Parathyroid adenoma (tissue), 2 donors: ENCODE measurements around the gene PLCD1.

Experiments used
- H2AFZ ChIP-seq: fragments of 300-600 bp; sonication (generic); one replicate; pipeline ENCODE4 v1.7.0; 2017; ENCODE audit warnings: antibody characterized with exemption, mild to moderate bottlenecking
- H3K27ac ChIP-seq: fragments of 300-600 bp; sonication (generic); one replicate; pipeline ENCODE4 v1.7.0; 2017
- H3K27me3 ChIP-seq: fragments of 300-600 bp; sonication (generic); one replicate; pipeline ENCODE4 v1.7.0; 2017; ENCODE audit warnings: low read length; ENCODE audit not compliant: control insufficient read depth, insufficient read depth
- H3K36me3 ChIP-seq: fragments of 300-600 bp; sonication (generic); one replicate; pipeline ENCODE4 v1.7.0; 2017; ENCODE audit warnings: low read length; ENCODE audit not compliant: control insufficient read depth, insufficient read depth
- H3K4me1 ChIP-seq: fragments of 300-600 bp; sonication (generic); one replicate; pipeline ENCODE4 v1.7.0; 2017; ENCODE audit warnings: control low read depth
- H3K4me2 ChIP-seq: fragments of 300-600 bp; sonication (generic); one replicate; pipeline ENCODE4 v1.7.0; 2017; ENCODE audit warnings: low read length
- H3K4me3 ChIP-seq: fragments of 300-600 bp; sonication (generic); one replicate; pipeline ENCODE4 v1.7.0; 2017; ENCODE audit warnings: low read depth, low read length
- H3K79me2 ChIP-seq: fragments of 300-600 bp; sonication (generic); one replicate; pipeline ENCODE4 v1.7.0; 2017; ENCODE audit warnings: control low read depth
- H3K9ac ChIP-seq: fragments of 300-600 bp; sonication (generic); one replicate; pipeline ENCODE4 v1.7.0; 2017; ENCODE audit warnings: mild to moderate bottlenecking
- H3K9me3 ChIP-seq: fragments of 300-600 bp; sonication (generic); one replicate; pipeline ENCODE4 v1.7.0; 2017; ENCODE audit warnings: low read length; ENCODE audit not compliant: control insufficient read depth
- CTCF ChIP-seq: fragments of 300-600 bp; sonication (generic); IDR thresholded peaks from one replicate; pipeline ENCODE4 v1.7.0; 2017; ENCODE audit warnings: antibody characterized with exemption, mild to moderate bottlenecking
- donor health status: primary hyperparathyroidism.

The PLCD1 gene

GRCh38 chr3:37996785-37997301 is 32.6 kb downstream of the PLCD1 start:
- no peaks in the 10 kb centered on the region for H3K27me3 ChIP-seq
- TF ChIP-seq CTCF = peak; percentile 96
- H3K4me2 ChIP-seq = no peak overlapping the region
- H2AFZ ChIP-seq = no peak overlapping the region
- H3K79me2 ChIP-seq = no peaks in the 10 kb centered on the region
- H3K36me3 ChIP-seq = no peaks in the 10 kb centered on the region
- H3K27ac ChIP-seq = no peak overlapping the region
- H3K4me1 ChIP-seq = no peaks in the 10 kb centered on the region
- no peak overlapping the region for H3K9ac ChIP-seq
- H3K4me3 ChIP-seq = no peak overlapping the region
- no peaks in the 10 kb centered on the region for H3K9me3 ChIP-seq

- no peaks in the 10 kb centered on the region for H3K79me2 ChIP-seq
- H3K27me3 ChIP-seq = no peaks in the 10 kb centered on the region
- no peak overlapping the region for H3K27ac ChIP-seq
- no peak for TF ChIP-seq CTCF
- H3K4me3 ChIP-seq = no peak overlapping the region
- no peak overlapping the region for H3K4me2 ChIP-seq
- no peaks in the 10 kb centered on the region for H3K36me3 ChIP-seq
- H3K9ac ChIP-seq = no peak overlapping the region
- no peak overlapping the region for H2AFZ ChIP-seq
- no peaks in the 10 kb centered on the region for H3K9me3 ChIP-seq
- H3K4me1 ChIP-seq = no peaks in the 10 kb centered on the region
Measured at GRCh38 chr3:37995652-37996641, 33.5 kb downstream of the PLCD1 start.

GRCh38 chr3:37994639-37994972 is 34.8 kb downstream of the PLCD1 start:
- Histone ChIP-seq H2AFZ (peak overlapping the region; percentile 99), H3K4me3 (peak overlapping the region; percentile 52), H3K27ac (no peak overlapping the region), H3K36me3 (no peaks in the 10 kb centered on the region), H3K9ac (no peak overlapping the region), H3K79me2 (no peaks in the 10 kb centered on the region), H3K27me3 (no peaks in the 10 kb centered on the region), H3K4me1 (no peaks in the 10 kb centered on the region), H3K4me2 (peak overlapping the region; percentile 57), H3K9me3 (no peaks in the 10 kb centered on the region)
- no peak for TF ChIP-seq CTCF

GRCh38 chr3:37993820-37994638 is 35.4 kb downstream of the PLCD1 start:
- Histone ChIP-seq H3K4me3 (peak overlapping the region; percentile 52), H3K4me1 (no peaks in the 10 kb centered on the region), H3K36me3 (no peaks in the 10 kb centered on the region), H3K4me2 (peak overlapping the region; percentile 57), H3K79me2 (no peaks in the 10 kb centered on the region), H3K9ac (peak overlapping the region; percentile 21), H3K27ac (peak overlapping the region; percentile 22), H3K9me3 (no peaks in the 10 kb centered on the region), H2AFZ (peak overlapping the region; percentile 99), H3K27me3 (no peaks in the 10 kb centered on the region)
- no peak for TF ChIP-seq CTCF
